ENCODE results near the gene DAP3. TPM values are rescaled to one million over a fixed set of nuclear protein-coding genes. Genes with fewer than 3 reads are reported as not detected.
"Not testable (repeated sequence)": the region's sequence is repeated elsewhere in the genome, so short reads cannot be mapped to it uniquely, and the experiment has no call there.

The DAP3 gene
- total RNA-seq, 1 donor from 2014 or later, result 63.7 TPM

GRCh38 chr1:155650231-155650757 is 38.6 kb upstream of the DAP3 start:
- no peak overlapping the region for H3K4me3 ChIP-seq (ENCODE audit: low read length in 3 of 3)
- peaks cover 0 to 7% (median 6%) of the 10 kb centered on the region in 3 donors for H3K4me1 ChIP-seq (ENCODE audit: control insufficient read depth in 3 of 3, insufficient read depth in 3 of 3, low read length in 3 of 3)
- no peak overlapping the region for H3K9ac ChIP-seq (ENCODE audit: low read depth in 1 of 3, low read length in 3 of 3)
- no peak overlapping the region for H3K27ac ChIP-seq (ENCODE audit: low read depth, low read length)
- no peaks in the 10 kb centered on the region for H3K36me3 ChIP-seq (ENCODE audit: control insufficient read depth in 3 of 3, insufficient read depth in 3 of 3, low read length in 3 of 3)
- H3K9me3 ChIP-seq (ENCODE audit: control insufficient read depth in 3 of 3, low read length in 3 of 3), result no peaks in the 10 kb centered on the region
- no peaks in the 10 kb centered on the region for H3K27me3 ChIP-seq (ENCODE audit: control insufficient read depth in 3 of 3, insufficient read depth in 3 of 3, low read length in 3 of 3)

- Histone ChIP-seq H3K36me3 (ENCODE audit: control insufficient read depth in 3 of 3, insufficient read depth in 3 of 3, low read length in 3 of 3) (no peaks in the 10 kb centered on the region), H3K4me1 (ENCODE audit: control insufficient read depth in 3 of 3, insufficient read depth in 3 of 3, low read length in 3 of 3) (peaks cover 0 to 3% (median 0%) of the 10 kb centered on the region in 3 donors), H3K27ac (ENCODE audit: low read depth, low read length) (no peak overlapping the region), H3K9me3 (ENCODE audit: control insufficient read depth in 3 of 3, low read length in 3 of 3) (no peaks in the 10 kb centered on the region), H3K27me3 (ENCODE audit: control insufficient read depth in 3 of 3, insufficient read depth in 3 of 3, low read length in 3 of 3) (no peaks in the 10 kb centered on the region), H3K4me3 (ENCODE audit: low read length in 3 of 3) (no peak overlapping the region), H3K9ac (ENCODE audit: low read depth in 1 of 3, low read length in 3 of 3) (no peak overlapping the region)
Measured at GRCh38 chr1:155651861-155652661, 36.8 kb upstream of the DAP3 start.

- H3K4me1 ChIP-seq (ENCODE audit: control insufficient read depth in 3 of 3, insufficient read depth in 3 of 3, low read length in 3 of 3), result peaks cover 0 to 4% (median 3%) of the 10 kb centered on the region in 3 donors
- no peak overlapping the region for H3K9ac ChIP-seq (ENCODE audit: low read depth in 1 of 3, low read length in 3 of 3)
- H3K36me3 ChIP-seq (ENCODE audit: control insufficient read depth in 3 of 3, insufficient read depth in 3 of 3, low read length in 3 of 3), result no peaks in the 10 kb centered on the region
- no peak overlapping the region for H3K4me3 ChIP-seq (ENCODE audit: low read length in 3 of 3)
- H3K27me3 ChIP-seq (ENCODE audit: control insufficient read depth in 3 of 3, insufficient read depth in 3 of 3, low read length in 3 of 3), result no peaks in the 10 kb centered on the region
- no peak overlapping the region for H3K27ac ChIP-seq (ENCODE audit: low read depth, low read length)
- no peaks in the 10 kb centered on the region for H3K9me3 ChIP-seq (ENCODE audit: control insufficient read depth in 3 of 3, low read length in 3 of 3)
Measured at GRCh38 chr1:155652951-155653350, 35.9 kb upstream of the DAP3 start.

GRCh38 chr1:155657463-155657862 is 31.4 kb upstream of the DAP3 start:
- H3K27ac ChIP-seq (ENCODE audit: low read depth, low read length), result no peak overlapping the region
- H3K36me3 ChIP-seq (ENCODE audit: control insufficient read depth in 3 of 3, insufficient read depth in 3 of 3, low read length in 3 of 3), result peaks cover 23 to 36% (median 34%) of the 10 kb centered on the region in 3 donors
- no peaks in the 10 kb centered on the region for H3K27me3 ChIP-seq (ENCODE audit: control insufficient read depth in 3 of 3, insufficient read depth in 3 of 3, low read length in 3 of 3)
- H3K4me3 ChIP-seq (ENCODE audit: low read length in 3 of 3), result no peak overlapping the region
- no peak overlapping the region for H3K9ac ChIP-seq (ENCODE audit: low read depth in 1 of 3, low read length in 3 of 3)
- peaks cover 0 to 4% (median 0%) of the 10 kb centered on the region in 3 donors for H3K4me1 ChIP-seq (ENCODE audit: control insufficient read depth in 3 of 3, insufficient read depth in 3 of 3, low read length in 3 of 3)
- no peaks in the 10 kb centered on the region for H3K9me3 ChIP-seq (ENCODE audit: control insufficient read depth in 3 of 3, low read length in 3 of 3)

- H3K4me1 ChIP-seq (ENCODE audit: control insufficient read depth in 3 of 3, insufficient read depth in 3 of 3, low read length in 3 of 3); H3K9ac ChIP-seq (ENCODE audit: low read depth in 1 of 3, low read length in 3 of 3); H3K4me3 ChIP-seq (ENCODE audit: low read length in 3 of 3); H3K27ac ChIP-seq (ENCODE audit: low read depth, low read length); H3K27me3 ChIP-seq (ENCODE audit: control insufficient read depth in 3 of 3, insufficient read depth in 3 of 3, low read length in 3 of 3); H3K9me3 ChIP-seq (ENCODE audit: control insufficient read depth in 3 of 3, low read length in 3 of 3): not testable (repeated sequence)
- peaks cover 37 to 57% (median 52%) of the 10 kb centered on the region in 3 donors for H3K36me3 ChIP-seq (ENCODE audit: control insufficient read depth in 3 of 3, insufficient read depth in 3 of 3, low read length in 3 of 3)
Measured at GRCh38 chr1:155661239-155661638, 27.7 kb upstream of the DAP3 start.

GRCh38 chr1:155669233-155670162 is 19.4 kb upstream of the DAP3 start:
- Histone ChIP-seq H3K4me1 (ENCODE audit: control insufficient read depth in 3 of 3, insufficient read depth in 3 of 3, low read length in 3 of 3) (no peaks in the 10 kb centered on the region), H3K4me3 (ENCODE audit: low read length in 3 of 3) (no peak overlapping the region), H3K27ac (ENCODE audit: low read depth, low read length) (no peak overlapping the region), H3K9ac (ENCODE audit: low read depth in 1 of 3, low read length in 3 of 3) (no peak overlapping the region), H3K27me3 (ENCODE audit: control insufficient read depth in 3 of 3, insufficient read depth in 3 of 3, low read length in 3 of 3) (no peaks in the 10 kb centered on the region), H3K36me3 (ENCODE audit: control insufficient read depth in 3 of 3, insufficient read depth in 3 of 3, low read length in 3 of 3) (peaks cover 44 to 72% (median 64%) of the 10 kb centered on the region in 3 donors), H3K9me3 (ENCODE audit: control insufficient read depth in 3 of 3, low read length in 3 of 3) (no peaks in the 10 kb centered on the region)

GRCh38 chr1:155671750-155672149 is 17.1 kb upstream of the DAP3 start:
- H3K36me3 ChIP-seq (ENCODE audit: control insufficient read depth in 3 of 3, insufficient read depth in 3 of 3, low read length in 3 of 3), result peaks cover 40 to 78% (median 68%) of the 10 kb centered on the region in 3 donors
- H3K9me3 ChIP-seq (ENCODE audit: control insufficient read depth in 3 of 3, low read length in 3 of 3), result no peaks in the 10 kb centered on the region
- H3K9ac ChIP-seq (ENCODE audit: low read depth in 1 of 3, low read length in 3 of 3), result no peak overlapping the region
- H3K27me3 ChIP-seq (ENCODE audit: control insufficient read depth in 3 of 3, insufficient read depth in 3 of 3, low read length in 3 of 3), result no peaks in the 10 kb centered on the region
- H3K4me1 ChIP-seq (ENCODE audit: control insufficient read depth in 3 of 3, insufficient read depth in 3 of 3, low read length in 3 of 3), result no peaks in the 10 kb centered on the region
- H3K4me3 ChIP-seq (ENCODE audit: low read length in 3 of 3), result no peak overlapping the region
- no peak overlapping the region for H3K27ac ChIP-seq (ENCODE audit: low read depth, low read length)

- no peaks in the 10 kb centered on the region for H3K9me3 ChIP-seq (ENCODE audit: control insufficient read depth in 3 of 3, low read length in 3 of 3)
- H3K9ac ChIP-seq (ENCODE audit: low read depth in 1 of 3, low read length in 3 of 3), result no peak overlapping the region
- H3K27ac ChIP-seq (ENCODE audit: low read depth, low read length), result no peak overlapping the region
- peaks cover 39 to 79% (median 71%) of the 10 kb centered on the region in 3 donors for H3K36me3 ChIP-seq (ENCODE audit: control insufficient read depth in 3 of 3, insufficient read depth in 3 of 3, low read length in 3 of 3)
- no peak overlapping the region for H3K4me3 ChIP-seq (ENCODE audit: low read length in 3 of 3)
- H3K27me3 ChIP-seq (ENCODE audit: control insufficient read depth in 3 of 3, insufficient read depth in 3 of 3, low read length in 3 of 3), result no peaks in the 10 kb centered on the region
- H3K4me1 ChIP-seq (ENCODE audit: control insufficient read depth in 3 of 3, insufficient read depth in 3 of 3, low read length in 3 of 3), result no peaks in the 10 kb centered on the region
Measured at GRCh38 chr1:155673003-155673402, 15.9 kb upstream of the DAP3 start.

- Histone ChIP-seq H3K4me3 (ENCODE audit: low read length in 3 of 3) (no peak overlapping the region), H3K27me3 (ENCODE audit: control insufficient read depth in 3 of 3, insufficient read depth in 3 of 3, low read length in 3 of 3) (no peaks in the 10 kb centered on the region), H3K9me3 (ENCODE audit: control insufficient read depth in 3 of 3, low read length in 3 of 3) (no peaks in the 10 kb centered on the region), H3K9ac (ENCODE audit: low read depth in 1 of 3, low read length in 3 of 3) (no peak overlapping the region), H3K36me3 (ENCODE audit: control insufficient read depth in 3 of 3, insufficient read depth in 3 of 3, low read length in 3 of 3) (peaks cover 18 to 64% (median 49%) of the 10 kb centered on the region in 3 donors), H3K27ac (ENCODE audit: low read depth, low read length) (no peak overlapping the region), H3K4me1 (ENCODE audit: control insufficient read depth in 3 of 3, insufficient read depth in 3 of 3, low read length in 3 of 3) (peaks cover 0 to 3% (median 0%) of the 10 kb centered on the region in 3 donors)
Measured at GRCh38 chr1:155678027-155678426, 10.9 kb upstream of the DAP3 start.
